Measurements from ENCODE around the gene EIF2D.
"Not testable (repeated sequence)": the region's sequence is repeated elsewhere in the genome, so short reads cannot be mapped to it uniquely, and the experiment has no call there.

Gene EIF2D

DNA sequence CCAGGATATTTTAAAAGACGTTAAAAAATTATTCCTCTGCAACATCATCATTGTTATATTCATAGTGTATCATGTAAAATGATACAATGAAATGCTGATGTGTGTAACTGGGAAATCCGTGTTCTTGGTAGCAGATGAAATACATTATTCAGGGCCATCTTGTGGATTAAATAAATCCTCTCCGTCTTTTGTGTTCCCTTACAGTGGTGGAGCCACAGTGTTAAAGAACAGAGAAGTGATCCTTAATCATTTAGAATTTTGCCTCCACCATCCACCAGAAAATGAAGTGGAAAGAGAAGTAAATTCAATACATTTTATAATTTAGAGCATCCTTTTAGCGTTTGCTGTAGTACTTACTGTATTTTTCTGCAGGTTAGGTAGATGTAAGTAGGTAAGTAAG lies 24.4 kb upstream of the EIF2D start:
- no peak for DNase-seq (ENCODE audit: low read depth in 1 of 2, low spot score in 1 of 2)

DNA sequence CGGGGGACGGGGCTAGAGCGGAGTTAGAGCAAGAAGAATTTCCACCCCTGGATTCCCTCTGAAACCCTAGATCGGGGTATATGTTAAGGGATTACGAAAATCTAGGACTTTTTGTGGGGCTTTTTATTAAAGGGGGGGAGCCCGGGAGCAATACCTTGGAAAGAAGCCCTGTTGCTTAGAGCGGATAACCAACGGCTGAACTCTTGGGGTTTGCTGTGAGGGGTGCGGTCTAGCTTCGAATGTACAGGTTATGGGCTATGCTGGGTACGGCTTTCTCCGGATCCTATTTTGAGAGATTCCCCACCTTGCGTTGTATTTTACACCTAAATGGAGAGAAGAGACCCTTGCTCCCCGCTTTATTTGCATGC lies 23.7 kb upstream of the EIF2D start:
- DNase-seq (ENCODE audit: low read depth in 1 of 2, low spot score in 1 of 2), result no peak

DNA sequence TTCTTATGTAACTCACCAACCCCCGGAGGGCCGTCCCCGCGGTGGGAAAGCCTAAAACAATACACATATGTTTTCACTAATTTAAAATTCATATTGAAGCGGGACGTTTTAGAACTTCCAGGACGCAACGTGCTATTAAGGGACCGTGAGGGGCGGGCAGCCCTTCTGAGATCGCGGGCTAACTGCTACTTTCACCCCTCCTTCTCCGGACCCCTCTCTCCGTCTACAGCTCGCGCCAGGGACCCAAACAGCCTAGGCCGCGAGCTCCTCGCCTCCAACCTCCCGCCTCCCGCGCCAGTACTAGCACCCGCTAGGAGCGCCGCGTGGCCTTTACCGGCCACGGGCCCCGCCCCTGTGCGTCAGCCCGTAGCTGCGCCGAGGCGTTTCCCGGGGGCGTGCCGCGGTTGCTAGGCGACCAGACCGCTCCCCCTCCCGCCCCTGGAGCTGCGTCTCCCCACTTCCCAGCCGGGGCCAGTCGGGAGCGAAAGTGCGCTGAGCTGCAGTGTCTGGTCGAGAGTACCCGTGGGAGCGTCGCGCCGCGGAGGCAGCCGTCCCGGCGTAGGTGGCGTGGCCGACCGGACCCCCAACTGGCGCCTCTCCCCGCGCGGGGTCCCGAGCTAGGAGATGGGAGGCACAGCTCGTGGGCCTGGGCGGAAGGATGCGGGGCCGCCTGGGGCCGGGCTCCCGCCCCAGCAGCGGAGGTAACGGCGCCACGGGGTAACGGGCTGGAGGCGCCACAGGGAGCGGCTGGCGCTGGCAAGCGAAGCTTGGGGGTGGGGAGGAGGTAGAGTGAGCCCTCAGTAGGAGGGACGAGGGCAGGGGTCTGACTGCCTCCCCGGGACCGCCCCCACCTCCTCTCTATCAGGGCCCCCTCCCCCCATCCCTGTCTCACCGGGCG lies 23.1 kb upstream of the EIF2D start, which contains the start of gene DYRK3:
DYRK3 (plus strand) TSS at position 457 of the 898 bp plus-strand sequence; CDS start at position 625, 168 bp downstream.
- DNase-seq (ENCODE audit: low read depth in 1 of 2, low spot score in 1 of 2), result peak; percentile 76 to 86

DNA sequence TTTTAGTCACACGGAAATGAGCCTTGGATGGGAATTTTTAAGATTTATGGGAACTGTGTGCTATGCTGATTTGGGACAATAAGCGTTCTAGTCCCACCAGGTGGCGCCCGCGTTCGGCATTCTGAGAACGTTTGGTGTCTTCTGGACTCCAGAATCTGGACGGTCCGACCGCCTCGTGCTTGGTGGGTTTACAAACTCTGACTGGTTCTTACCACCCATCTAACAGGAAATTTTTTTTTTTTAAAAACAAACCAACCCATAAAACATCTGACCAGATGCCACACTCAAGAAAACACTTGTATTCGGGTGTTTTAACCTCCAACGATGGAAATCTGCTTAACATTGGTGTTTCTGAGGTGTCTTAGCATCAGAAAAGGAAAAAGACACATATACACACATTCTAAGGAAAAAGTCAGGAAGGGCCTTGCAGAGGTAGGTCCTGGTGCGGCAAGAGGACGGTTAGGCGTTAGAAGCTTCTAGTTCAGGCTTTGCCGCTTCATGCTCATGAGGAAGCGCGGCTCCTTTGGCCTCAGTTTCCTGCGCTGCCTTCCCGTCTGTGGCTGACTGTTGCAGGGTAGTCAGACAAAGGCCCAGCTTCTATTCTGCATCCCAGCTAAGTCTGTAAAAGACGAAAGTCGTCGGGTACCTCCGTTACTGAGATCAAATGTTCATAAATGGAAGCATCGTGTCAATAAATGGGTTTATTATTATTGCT lies 22.3 kb upstream of the EIF2D start:
- DNase-seq (ENCODE audit: low read depth in 1 of 2, low spot score in 1 of 2), result peak; percentile 47 to 67

DNA sequence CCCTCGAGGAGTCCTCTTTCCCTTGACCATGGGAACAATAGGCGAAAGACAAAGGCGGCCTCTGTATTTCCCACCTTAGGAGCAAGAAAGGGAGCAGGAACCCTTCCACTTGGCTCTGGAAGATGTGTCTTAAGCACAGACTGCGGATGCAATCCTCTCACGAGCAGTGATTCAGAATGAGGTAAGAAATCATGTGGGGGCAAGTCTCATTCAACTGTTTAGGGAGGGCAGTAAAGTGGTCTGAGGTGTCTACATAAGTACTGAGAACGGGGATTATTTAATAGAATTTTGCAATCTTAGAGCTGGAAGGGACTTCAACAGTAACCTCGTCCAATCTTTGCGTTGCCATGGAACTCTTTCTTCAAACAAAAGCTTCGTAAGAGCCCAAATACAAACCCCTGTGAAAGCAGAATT lies 21.4 kb upstream of the EIF2D start:
- no peak for DNase-seq (ENCODE audit: low read depth in 1 of 2, low spot score in 1 of 2)

DNA sequence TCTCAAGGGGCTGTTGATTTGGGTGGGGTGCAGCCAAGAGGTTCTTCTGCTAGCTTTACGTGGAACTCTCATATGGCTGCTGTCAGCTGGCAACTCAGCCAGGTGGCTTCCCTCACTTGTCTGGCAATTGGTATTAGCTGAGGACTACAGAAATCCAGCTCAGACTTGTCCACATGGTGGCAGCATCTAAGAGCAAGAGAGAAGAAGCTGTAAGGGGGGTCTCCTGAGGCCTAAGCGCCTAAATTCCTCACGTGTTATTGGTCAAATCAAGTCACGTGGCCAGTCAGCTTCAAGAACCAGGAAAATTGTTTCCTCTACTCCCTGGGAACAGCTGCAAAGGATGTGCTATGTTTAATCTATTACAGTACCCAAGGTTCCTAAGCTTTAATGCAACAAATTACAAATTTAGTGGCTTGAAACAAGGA lies 18.8 kb upstream of the EIF2D start:
- no peak for DNase-seq (ENCODE audit: low read depth in 1 of 2, low spot score in 1 of 2)

DNA sequence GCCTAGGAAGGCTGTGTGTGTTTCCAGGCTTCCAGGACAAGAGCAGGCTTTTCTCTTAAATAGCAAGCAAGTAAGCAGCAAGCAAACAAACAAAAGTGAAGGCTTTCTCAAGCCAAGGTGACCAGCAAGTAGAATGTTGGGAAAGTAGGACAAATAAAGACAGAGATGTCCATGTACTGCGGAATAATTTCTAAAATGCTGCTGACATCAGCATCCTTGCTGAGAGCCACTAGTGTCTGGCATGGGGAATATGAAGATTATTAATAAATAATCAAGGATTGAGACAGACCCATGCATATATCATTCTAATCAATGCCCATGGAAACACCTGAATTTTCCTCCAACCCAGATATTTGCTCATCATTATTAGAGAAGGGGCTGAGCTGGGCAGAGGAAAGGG lies 16.7 kb upstream of the EIF2D start:
- no peak for DNase-seq (ENCODE audit: low read depth in 1 of 2, low spot score in 1 of 2)

DNA sequence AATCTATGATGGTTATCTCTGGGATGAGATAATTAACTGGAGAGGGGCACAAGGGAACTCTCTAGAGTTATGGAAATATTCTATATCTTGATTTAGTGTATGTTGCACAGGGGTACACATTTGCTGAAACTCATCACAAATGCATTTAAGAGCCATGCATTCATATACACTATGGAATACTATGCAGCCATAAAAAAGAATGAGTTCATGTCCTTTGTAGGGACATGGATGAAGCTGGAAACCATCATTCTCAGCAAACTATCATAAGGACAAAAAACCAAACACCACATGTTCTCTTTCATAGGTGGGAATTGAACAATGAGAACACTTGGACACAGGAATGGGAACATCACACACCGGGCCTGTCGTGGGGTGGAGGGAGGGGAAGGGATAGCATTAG lies 14.1 kb upstream of the EIF2D start:
- not testable (repeated sequence) for DNase-seq (ENCODE audit: low read depth in 1 of 2, low spot score in 1 of 2)

DNA sequence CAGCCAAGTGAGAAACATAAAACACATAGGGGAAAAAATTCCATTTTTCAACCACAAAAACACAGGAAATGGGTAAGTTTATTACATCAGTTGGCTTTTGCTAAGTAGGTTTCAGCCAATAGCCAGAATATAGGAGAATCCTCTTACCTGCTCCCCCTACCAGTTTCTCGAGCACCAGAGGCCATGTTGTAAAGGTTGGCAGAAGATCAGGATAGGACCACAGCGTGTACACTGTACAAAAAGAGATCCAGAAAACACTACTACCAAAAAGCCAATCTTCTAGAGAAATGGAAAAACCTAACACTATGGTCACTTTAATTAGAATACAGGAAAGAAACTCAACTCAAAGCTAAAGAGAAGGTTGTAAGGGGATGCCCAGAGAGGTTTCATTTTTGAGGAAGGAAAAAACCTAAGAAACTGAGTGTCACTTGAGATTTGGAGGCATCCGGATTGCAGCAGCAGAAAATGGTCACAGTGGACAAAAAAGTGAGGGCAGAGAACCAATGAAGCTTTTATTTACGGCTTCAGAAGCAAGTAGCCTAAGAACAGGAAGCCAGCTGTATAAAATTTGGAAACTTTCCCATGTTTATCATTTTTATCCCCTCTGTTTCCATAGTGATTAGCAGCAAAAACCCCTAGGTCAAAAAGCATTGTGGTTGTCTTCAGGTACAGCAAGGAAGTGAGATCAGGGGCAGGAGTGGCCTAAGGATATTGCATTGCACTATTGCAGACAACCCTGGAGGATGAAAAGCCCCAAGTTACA lies 2.9 kb downstream of the EIF2D start:
- no peak for DNase-seq (ENCODE audit: low read depth in 1 of 2, low spot score in 1 of 2)

DNA sequence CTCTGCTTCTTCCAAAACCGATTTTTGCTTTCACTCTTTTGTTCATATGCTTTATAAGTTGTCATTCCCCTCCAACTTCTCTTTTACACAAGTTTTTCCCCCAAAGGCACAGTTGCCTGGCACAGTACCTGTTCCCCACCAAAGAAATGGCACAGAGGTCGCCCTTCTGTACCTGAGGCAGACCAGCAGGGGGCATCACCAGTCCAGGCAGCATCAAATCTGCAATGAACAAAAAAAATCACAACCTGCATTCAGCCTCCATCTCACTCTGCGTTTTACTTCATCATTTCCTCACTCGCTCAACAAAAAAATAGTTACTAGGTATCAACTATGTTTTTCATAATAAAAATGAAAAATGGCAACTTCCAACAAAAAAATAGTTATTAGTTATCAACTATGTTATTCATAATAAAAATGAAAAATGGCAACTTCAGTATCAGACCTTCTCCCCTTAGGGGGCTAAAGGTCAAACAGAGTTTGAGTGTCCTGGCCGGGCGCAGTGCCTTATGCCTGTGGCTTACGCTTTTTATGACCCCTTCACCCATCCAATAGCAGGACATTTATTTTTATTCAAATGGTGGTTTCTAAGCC lies 4.1 kb downstream of the EIF2D start:
- peak in 1 of 2 donors; percentile 47 for DNase-seq (ENCODE audit: low read depth in 1 of 2, low spot score in 1 of 2)

DNA sequence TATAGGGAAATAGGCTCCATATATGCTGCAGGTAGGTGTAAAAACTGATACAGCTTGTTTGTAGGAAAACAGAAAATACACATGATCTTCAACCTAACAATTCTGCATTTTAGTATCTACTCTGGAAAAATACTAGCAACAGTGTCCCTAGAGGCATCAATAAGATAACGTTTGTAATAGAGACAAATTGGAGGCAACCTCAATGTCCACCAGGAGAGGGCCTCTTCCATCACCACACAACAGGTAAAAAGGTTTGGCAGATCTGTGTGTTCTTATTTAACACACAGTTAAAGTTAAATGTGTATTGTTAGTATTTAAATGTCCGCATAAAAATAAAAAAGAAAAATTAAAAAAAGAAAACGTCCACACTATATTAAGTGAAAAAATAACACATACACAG lies 5.4 kb downstream of the EIF2D start:
- no peak for DNase-seq (ENCODE audit: low read depth in 1 of 2, low spot score in 1 of 2)

DNA sequence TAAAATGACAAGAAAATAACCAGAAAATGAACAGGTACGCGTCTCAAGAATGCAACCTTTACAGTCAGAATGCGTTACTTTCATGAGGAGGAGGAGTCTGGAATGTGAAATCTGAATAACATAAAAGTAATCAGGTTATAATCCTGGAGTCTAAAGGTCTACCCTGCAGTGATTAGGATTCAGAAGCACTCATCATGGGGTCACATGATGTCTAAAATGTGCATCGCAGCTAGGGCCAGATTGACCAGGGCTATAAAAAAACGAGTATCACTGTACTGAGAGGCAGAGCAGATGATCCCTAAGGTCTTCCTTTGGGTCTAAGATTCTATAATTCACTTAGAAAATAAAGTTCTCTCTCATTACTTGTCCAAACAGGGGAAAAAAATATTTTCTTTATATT lies 7.4 kb downstream of the EIF2D start:
- no peak for DNase-seq (ENCODE audit: low read depth in 1 of 2, low spot score in 1 of 2)

DNA sequence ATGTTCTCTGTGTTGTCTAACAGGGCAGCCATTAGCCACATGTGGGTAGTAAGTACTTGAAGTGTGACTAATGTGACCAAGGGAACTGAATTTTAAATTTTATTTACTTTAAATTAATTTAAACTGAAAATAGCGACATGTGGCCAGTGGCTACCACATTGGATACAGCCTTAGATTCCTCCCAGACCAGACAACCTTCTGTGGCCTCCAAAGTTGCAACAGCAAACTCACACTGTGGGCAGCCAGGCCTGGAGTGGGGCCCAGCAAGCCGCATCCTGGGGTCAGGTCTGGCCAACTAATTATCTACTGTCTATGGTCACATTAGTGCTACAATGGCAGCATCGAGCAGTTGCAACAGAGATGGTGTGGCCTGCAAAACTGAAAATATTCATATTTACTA lies 11.7 kb downstream of the EIF2D start:
- no peak for DNase-seq (ENCODE audit: low read depth in 1 of 2, low spot score in 1 of 2)

DNA sequence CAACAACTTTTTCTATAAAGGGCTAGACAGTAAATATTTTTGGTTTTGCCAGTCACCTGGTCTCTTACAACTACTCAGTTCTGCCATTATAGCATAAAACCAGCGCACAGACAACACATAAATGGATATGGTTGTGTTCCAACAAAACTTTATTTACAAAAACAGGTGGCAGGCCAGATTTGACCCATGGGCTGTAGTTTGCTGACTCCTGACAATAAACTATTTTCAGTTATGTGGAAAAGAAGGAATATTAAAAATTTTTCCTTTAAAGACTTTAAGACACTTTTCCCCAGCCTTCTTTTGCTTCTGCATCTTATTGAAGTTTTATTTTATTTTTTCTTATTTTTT lies 16.0 kb downstream of the EIF2D start:
- no peak for DNase-seq (ENCODE audit: low read depth in 1 of 2, low spot score in 1 of 2)

DNA sequence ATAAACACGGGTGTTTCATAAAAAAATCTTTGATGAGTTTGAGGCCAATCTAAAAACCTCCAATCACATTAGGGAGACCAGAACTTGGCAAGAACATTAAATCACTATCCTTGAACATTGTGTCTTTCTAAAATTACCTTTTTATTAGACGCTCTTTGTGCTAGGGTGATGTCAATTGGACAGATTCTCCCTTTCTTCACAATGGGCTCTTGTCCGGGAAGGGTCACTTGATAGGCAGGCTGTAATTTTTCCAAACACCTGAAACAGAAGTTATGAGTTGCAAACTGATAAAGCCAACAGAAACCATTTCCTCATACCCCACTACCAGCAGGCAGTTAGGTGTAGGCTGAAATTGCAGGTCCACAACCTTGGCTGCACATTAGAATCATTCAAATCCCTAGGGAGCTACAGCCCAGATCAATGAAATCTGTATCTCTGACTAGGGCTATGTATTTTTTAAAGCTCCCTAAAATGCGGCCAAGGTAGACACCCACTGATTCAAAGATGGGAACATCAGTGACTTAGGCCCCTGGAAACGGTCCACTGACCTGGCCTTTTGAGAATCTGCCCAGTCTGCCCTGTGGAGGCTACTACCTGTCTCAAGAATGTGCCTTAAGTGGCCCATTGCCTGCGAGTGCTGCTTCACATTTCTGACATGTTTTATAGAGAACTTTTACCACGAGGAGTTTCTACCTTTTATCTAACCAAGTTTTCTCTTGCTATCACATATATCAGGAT lies 16.5 kb downstream of the EIF2D start:
- DNase-seq (ENCODE audit: low read depth in 1 of 2, low spot score in 1 of 2), result no peak

DNA sequence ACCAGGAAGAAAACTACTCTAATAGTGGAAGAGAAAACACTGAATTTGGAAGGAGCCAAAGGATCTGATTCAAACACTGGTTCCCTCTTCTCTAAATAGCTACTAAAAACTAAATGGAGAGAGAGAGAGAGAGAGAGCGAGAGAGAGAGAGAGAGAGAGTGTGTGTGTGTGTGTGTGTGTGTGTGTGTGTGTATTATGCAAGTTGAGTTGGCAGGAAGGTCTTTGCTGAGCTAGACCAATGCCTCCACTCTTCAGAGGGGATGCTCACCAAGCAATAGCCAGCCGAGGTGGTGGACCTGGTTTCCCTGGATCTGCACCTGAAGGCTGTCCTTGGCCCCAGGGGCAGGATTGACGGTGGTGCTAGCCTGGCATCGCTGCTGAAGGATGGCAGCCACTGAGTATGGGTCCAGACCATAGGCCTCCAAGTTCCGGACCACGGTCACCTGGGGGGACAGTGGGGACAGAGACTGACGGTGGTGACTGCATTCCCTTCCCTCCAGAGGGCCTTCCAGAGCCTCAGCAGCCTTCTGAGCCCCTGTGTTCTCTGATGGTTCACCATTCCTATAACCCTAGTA lies 18.8 kb downstream of the EIF2D start:
- no peak for DNase-seq (ENCODE audit: low read depth in 1 of 2, low spot score in 1 of 2)

DNA sequence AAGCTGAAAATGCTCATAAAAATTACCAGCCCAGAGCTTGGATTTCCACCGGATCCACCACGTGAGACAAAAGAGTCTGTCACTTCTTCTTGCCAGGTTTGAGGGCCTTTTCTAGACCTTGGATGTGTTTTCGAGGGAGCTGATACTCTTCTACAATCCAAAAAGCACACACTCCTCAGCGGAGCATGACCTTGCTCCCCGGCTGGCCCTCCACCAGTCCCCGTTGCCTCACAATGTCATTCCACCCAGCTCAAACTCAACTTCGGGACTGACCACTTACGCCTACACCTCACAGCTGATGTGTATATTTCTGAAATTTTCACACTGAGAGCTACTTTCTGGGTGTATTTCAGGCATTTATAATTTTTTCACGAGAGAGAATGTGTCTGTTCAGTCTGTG lies 20.6 kb downstream of the EIF2D start:
- no peak for DNase-seq (ENCODE audit: low read depth in 1 of 2, low spot score in 1 of 2)

DNA sequence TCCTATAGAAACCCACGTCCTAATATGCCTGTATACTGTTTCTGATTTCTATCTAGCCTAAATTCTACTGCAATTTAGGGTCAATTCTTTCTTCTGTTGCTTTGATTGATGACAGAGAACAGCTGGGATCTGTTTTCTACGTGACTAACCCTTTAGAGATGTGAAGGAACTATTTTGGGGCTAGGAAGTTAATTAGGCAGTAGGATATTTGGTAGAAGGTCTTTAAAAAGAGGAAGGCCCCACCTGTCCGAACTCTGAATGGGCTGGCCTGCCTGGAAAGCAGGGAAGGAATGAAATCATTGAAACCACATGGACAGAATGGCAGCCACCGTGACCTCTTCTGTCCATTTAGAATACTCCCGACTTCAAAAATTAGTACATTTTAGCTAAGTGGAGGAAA lies 21.0 kb downstream of the EIF2D start:
- no peak for DNase-seq (ENCODE audit: low read depth in 1 of 2, low spot score in 1 of 2)

DNA sequence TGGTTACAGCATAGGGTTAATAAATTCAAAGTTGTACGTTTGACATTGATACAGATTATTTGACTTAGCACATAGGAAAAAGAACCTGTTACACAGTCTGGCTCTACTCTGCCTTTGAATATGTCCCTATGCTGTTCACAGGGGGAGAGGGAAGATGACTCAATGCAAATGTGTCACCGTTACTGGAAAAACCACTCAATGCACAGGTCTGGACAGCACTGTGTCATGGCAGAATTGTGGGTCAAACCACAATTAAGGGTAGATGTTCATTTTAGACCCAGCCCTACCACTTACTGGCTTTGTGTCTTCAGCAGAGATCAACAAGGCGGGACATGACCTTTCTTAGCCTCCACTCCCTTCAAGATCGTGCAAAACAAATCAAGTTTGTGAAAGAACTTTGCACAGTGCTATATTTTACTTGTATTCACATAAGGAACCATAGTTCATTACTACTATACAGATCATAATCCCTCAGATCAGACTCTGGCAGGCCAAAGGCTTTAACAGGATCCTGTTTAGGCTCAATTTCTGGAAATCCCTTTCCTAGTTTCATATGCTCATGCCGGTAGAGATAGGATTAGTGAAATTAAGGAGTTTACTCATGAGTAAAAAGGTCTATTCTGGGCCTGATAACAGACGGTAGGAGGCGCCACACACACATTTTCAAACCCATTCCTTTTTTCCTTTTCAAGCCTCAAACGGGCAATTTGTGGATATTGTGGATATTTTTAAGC lies 22.1 kb downstream of the EIF2D start:
- peak in 1 of 2 donors; percentile 80 for DNase-seq (ENCODE audit: low read depth in 1 of 2, low spot score in 1 of 2)

DNA sequence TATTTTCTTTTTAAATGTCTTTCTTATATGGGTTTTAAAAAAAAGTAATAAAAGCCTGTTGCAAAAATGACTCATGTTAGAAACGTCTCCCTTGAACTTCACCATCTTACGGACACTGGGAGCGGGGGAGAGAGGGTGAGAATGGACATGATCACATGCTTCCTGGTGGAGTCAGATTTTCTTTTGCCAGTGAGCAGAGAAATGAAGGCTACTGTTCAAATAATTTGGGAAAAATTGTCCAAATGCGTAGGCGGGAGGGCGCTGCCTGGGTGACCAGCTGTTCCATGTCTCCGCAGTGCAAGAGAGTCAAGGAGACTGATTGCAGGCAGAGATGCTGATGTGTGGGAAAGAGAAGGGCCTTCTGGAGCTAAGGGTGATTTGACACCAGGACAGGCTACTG lies 23.1 kb downstream of the EIF2D start:
- DNase-seq (ENCODE audit: low read depth in 1 of 2, low spot score in 1 of 2), result no peak

All from activated CD4-positive, alpha-beta T cell treated with anti-CD3 and anti-CD28 coated beads, Interleukin-2, amount 50 U/mL, for 24 hours (primary cell).